Spinal cord (tissue), 10 donors: ENCODE measurements around the gene RNF4. TPM values are rescaled to one million over a fixed set of nuclear protein-coding genes. Genes with fewer than 3 reads are reported as not detected.

ENCODE experiments used
- DNase-seq, 6 donors: peaks; one replicate each; pipeline versions ENCODE4 v3.0.0 to v3.0.0-alpha.2; 2013 to 2015; ENCODE audit warnings: low spot score in 6 of 6, low read depth in 4 of 6
- H3K27ac ChIP-seq: one replicate; pipeline ENCODE4 v1.5.1; 2013; ENCODE audit warnings: low read depth, low read length, control low read depth
- H3K27me3 ChIP-seq: one replicate; pipeline ENCODE4 v1.6.1; 2013; ENCODE audit warnings: low read length; ENCODE audit not compliant: control insufficient read depth, insufficient read depth
- H3K36me3 ChIP-seq: one replicate; pipeline ENCODE4 v1.6.1; 2013; ENCODE audit warnings: low read length; ENCODE audit not compliant: control insufficient read depth, insufficient read depth
- H3K4me1 ChIP-seq: one replicate; pipeline ENCODE4 v1.6.1; 2013; ENCODE audit warnings: low read length; ENCODE audit not compliant: control insufficient read depth, insufficient read depth
- H3K4me3 ChIP-seq: one replicate; pipeline ENCODE4 v1.5.1; 2013; ENCODE audit warnings: low read depth, low read length, control low read depth
- H3K9me3 ChIP-seq: one replicate; pipeline ENCODE4 v1.6.1; 2013; ENCODE audit warnings: low read length; ENCODE audit not compliant: control insufficient read depth, insufficient read depth
- WGBS: methylation state at CpG from one replicate; pipeline ENCODE4 v1.1.5; 2013; ENCODE audit warnings: missing lambda C conversion rate; ENCODE audit not compliant: insufficient coverage; 5-methylcytosine and 5-hydroxymethylcytosine counted together
- polyA plus RNA-seq, 2 donors: library from polyadenylated mRNA; unstranded; fragments of 120-200 nt; gene quantifications; one replicate each; pipeline ENCODE4 v1.2.1, GENCODE V29; 2013; ENCODE audit not compliant: insufficient read length in 2 of 2
- total RNA-seq, 2 donors: library from RNA; depleted of rRNA in 1 of 2; stranded (reverse); fragments of 120-200 nt in 1 of 2; fragments of >200 nt in 1 of 2; gene quantifications; one replicate each; pipeline versions ENCODE4 v1.2.3 to v1.2.4, GENCODE V29; 2013 to 2014
- donor health status: healthy.

RNF4 gene
- total and polyA plus RNA-seq, 4 donors: 41.0 to 67.0 (median 53.8) TPM

- H3K27ac ChIP-seq: no peak overlapping the region
- H3K9me3 ChIP-seq: no peaks in the 10 kb centered on the region
- H3K27me3 ChIP-seq: no peaks in the 10 kb centered on the region
- no peak for DNase-seq
- 100% methylated on average over 3 of the region's 4 CpGs for WGBS
- H3K4me3 ChIP-seq: no peak overlapping the region
- peaks cover 14% of the 10 kb centered on the region for H3K36me3 ChIP-seq
- H3K4me1 ChIP-seq: peaks cover 19% of the 10 kb centered on the region
These were observed 17.1 kb downstream of the RNF4 start for GRCh38 chr4:2485956-2486355.

GRCh38 chr4:2486981-2487380 lies 18.1 kb downstream of the RNF4 start:
- Histone ChIP-seq H3K4me1 (peaks cover 14% of the 10 kb centered on the region), H3K36me3 (peaks cover 24% of the 10 kb centered on the region)
- 100% methylated on average over 2 of the region's 6 CpGs for WGBS

GRCh38 chr4:2487632-2488031 lies 18.7 kb downstream of the RNF4 start:
- Histone ChIP-seq H3K4me1 (peaks cover 7% of the 10 kb centered on the region), H3K36me3 (peaks cover 30% of the 10 kb centered on the region), H3K27me3 (no peaks in the 10 kb centered on the region), H3K9me3 (no peaks in the 10 kb centered on the region), H3K27ac (no peak overlapping the region), H3K4me3 (no peak overlapping the region)
- DNase-seq: no peak
- 75% methylated on average over 4 of the region's 6 CpGs for WGBS

More at GRCh38 chr4:2486981-2487380, 18.1 kb downstream of the RNF4 start:
- no peak overlapping the region for H3K4me3 ChIP-seq
- DNase-seq: no peak
- H3K27ac ChIP-seq: no peak overlapping the region
- H3K9me3 ChIP-seq: no peaks in the 10 kb centered on the region
- no peaks in the 10 kb centered on the region for H3K27me3 ChIP-seq

GRCh38 chr4:2489081-2489805 lies 20.3 kb downstream of the RNF4 start:
- no peak overlapping the region for H3K27ac ChIP-seq
- DNase-seq: no peak
- no peak overlapping the region for H3K4me3 ChIP-seq
- 85% methylated on average over 20 of the region's 20 CpGs for WGBS
- H3K4me1 ChIP-seq: peaks cover 4% of the 10 kb centered on the region
- H3K9me3 ChIP-seq: no peaks in the 10 kb centered on the region
- no peaks in the 10 kb centered on the region for H3K27me3 ChIP-seq
- H3K36me3 ChIP-seq: peaks cover 44% of the 10 kb centered on the region

- 100% methylated on average over 5 of the region's 9 CpGs for WGBS
- DNase-seq: no peak
- Histone ChIP-seq H3K27ac (no peak overlapping the region), H3K27me3 (no peaks in the 10 kb centered on the region), H3K4me3 (no peak overlapping the region), H3K4me1 (peaks cover 1% of the 10 kb centered on the region), H3K36me3 (peaks cover 46% of the 10 kb centered on the region), H3K9me3 (no peaks in the 10 kb centered on the region)
These were observed 21.1 kb downstream of the RNF4 start for GRCh38 chr4:2489841-2490552.

- Histone ChIP-seq H3K27ac (no peak overlapping the region), H3K27me3 (no peaks in the 10 kb centered on the region), H3K9me3 (no peaks in the 10 kb centered on the region), H3K36me3 (peaks cover 59% of the 10 kb centered on the region), H3K4me3 (no peak overlapping the region), H3K4me1 (no peaks in the 10 kb centered on the region)
- no peak for DNase-seq
- WGBS: 100% methylated on average over 1 of the region's 1 CpG
These were observed 24.1 kb downstream of the RNF4 start for GRCh38 chr4:2492970-2493369.

GRCh38 chr4:2494992-2495391 lies 26.1 kb downstream of the RNF4 start:
- H3K27ac ChIP-seq: no peak overlapping the region
- no peak overlapping the region for H3K4me3 ChIP-seq
- no peaks in the 10 kb centered on the region for H3K9me3 ChIP-seq
- H3K4me1 ChIP-seq: no peaks in the 10 kb centered on the region
- no peaks in the 10 kb centered on the region for H3K27me3 ChIP-seq
- 100% methylated on average over 2 of the region's 3 CpGs for WGBS
- DNase-seq: no peak
- peaks cover 68% of the 10 kb centered on the region for H3K36me3 ChIP-seq

GRCh38 chr4:2497324-2497723 lies 28.4 kb downstream of the RNF4 start:
- WGBS: no CpG with 5 or more reads among the region's 4 CpGs
- no peak for DNase-seq
- peaks cover 68% of the 10 kb centered on the region for H3K36me3 ChIP-seq
- H3K27ac ChIP-seq: no peak overlapping the region
- no peaks in the 10 kb centered on the region for H3K9me3 ChIP-seq
- no peak overlapping the region for H3K4me3 ChIP-seq
- H3K27me3 ChIP-seq: no peaks in the 10 kb centered on the region
- H3K4me1 ChIP-seq: no peaks in the 10 kb centered on the region

GRCh38 chr4:2497931-2498330 lies 29.0 kb downstream of the RNF4 start:
- H3K9me3 ChIP-seq: no peaks in the 10 kb centered on the region
- no peak overlapping the region for H3K27ac ChIP-seq
- peaks cover 64% of the 10 kb centered on the region for H3K36me3 ChIP-seq
- no peak overlapping the region for H3K4me3 ChIP-seq
- H3K27me3 ChIP-seq: no peaks in the 10 kb centered on the region
- no peaks in the 10 kb centered on the region for H3K4me1 ChIP-seq
- DNase-seq: peak in 2 of 6 donors; percentile 21 to 32
- 88% methylated on average over 9 of the region's 9 CpGs for WGBS

GRCh38 chr4:2500547-2500946 lies 31.6 kb downstream of the RNF4 start:
- H3K27ac ChIP-seq: no peak overlapping the region
- H3K4me3 ChIP-seq: no peak overlapping the region
- peaks cover 50% of the 10 kb centered on the region for H3K36me3 ChIP-seq
- no peaks in the 10 kb centered on the region for H3K4me1 ChIP-seq
- no peaks in the 10 kb centered on the region for H3K27me3 ChIP-seq
- H3K9me3 ChIP-seq: no peaks in the 10 kb centered on the region
- WGBS: no CpG with 5 or more reads among the region's 2 CpGs
- DNase-seq: no peak
